Pancreas (tissue), 10 donors: Measurements from ENCODE around the gene CHID1. TPM values are rescaled to one million over a fixed set of nuclear protein-coding genes. Genes with fewer than 3 reads are reported as not detected.

ENCODE experiments used
- ATAC-seq, 4 donors: fragments of 200-7000 bp; cut with Tn5 transposase; one replicate each; pipeline versions ENCODE4 v1.8.0 to v1.9.1; 2020; ENCODE audit warnings: mild to moderate bottlenecking in 4 of 4, moderate library complexity in 4 of 4
- DNase-seq, 6 donors: peaks; one replicate each; pipeline ENCODE4 v3.0.0-alpha.2; 2020
- FAIRE-seq: peaks from 2 replicates; lab custom pipeline; 2012; peaks lifted over from hg19 to GRCh38; lab: Jason Lieb, UNC
- H3K27ac ChIP-seq, 4 donors: fragments of 200-600 bp; sonication (generic); 1 replicate in 3 of 4; 2 replicates in 1 of 4; pipeline versions ENCODE4 v1.5.0 to v1.8.0; 2020
- H3K27me3 ChIP-seq, 4 donors: fragments of 200-600 bp; one replicate each; pipeline ENCODE4 v1.8.0; 2021
- H3K36me3 ChIP-seq, 3 donors: fragments of 200-600 bp; sonication (generic) in 1 of 3; one replicate each; pipeline versions ENCODE4 v1.5.0 to v1.8.0; 2020 to 2021
- H3K4me1 ChIP-seq, 3 donors: fragments of 200-600 bp; one replicate each; pipeline ENCODE4 v1.8.0; 2021
- H3K4me3 ChIP-seq, 4 donors: fragments of 200-600 bp; sonication (generic) in 2 of 4; one replicate each; pipeline versions ENCODE4 v1.5.0 to v1.8.0; 2020 to 2021
- H3K9me3 ChIP-seq, 4 donors: fragments of 200-600 bp; one replicate each; pipeline ENCODE4 v1.8.0; 2021
- CTCF ChIP-seq, 4 donors: fragments of 200-600 bp; sonication (generic) in 3 of 4; IDR thresholded peaks; one replicate each; pipeline versions ENCODE4 v1.5.0 to v1.8.0; 2021; ENCODE audit warnings: antibody characterized with exemption in 4 of 4
- WGBS, 2 donors: extraction: QIAGEN DNeasy Blood & Tissue Kit; methylation state at CpG; one replicate each; pipeline ENCODE4 v1.1.7; 2013; 5-methylcytosine and 5-hydroxymethylcytosine counted together
- intact Hi-C, 3 donors: fragments of 100-400 bp; cut with DNase I; formaldehyde crosslinking; loops; one replicate each; pipeline versions ENCODE4 v1.11.1 to v1.14.2; 2022
- polyA plus RNA-seq, 2 donors: library from polyadenylated mRNA; stranded (reverse); fragments of 200-250 nt; gene quantifications; one replicate each; pipeline ENCODE4 v1.2.3, GENCODE V29; 2013
- total RNA-seq, 6 donors: library from RNA; stranded (reverse); fragmentation: NEBNext Ultra II Directional in 4 of 6; extraction: Animal tissue kit (Norgen Biotek cat#: 25700) in 4 of 6; gene quantifications; one replicate each; pipeline versions ENCODE4 v1.2.1 to v1.2.4, GENCODE V29; 2021 to 2023
- donor health status: healthy with polysubstance abuse.
- donor health status: DM: no; HTN: no; CAD: no; lungs with moderate emphysema.
- donor health status: DM: no; HTN: no; CAD: no.
- donor health status: control.
- donor health status: control.
- donor health status: Bipolar disorder and iron deficiency.
- donor health status: DM: yes; HTN: yes; CAD: no.
- donor health status: DM: no; HTN: no; CAD: no.
- donor health status: DM: no; HTN: no; CAD: no.
- donor health status: DM: yes; HTN: yes; CAD: no.

The CHID1 gene
- total and polyA plus RNA-seq, 8 donors = 41.7 to 86.0 (median 62.1) TPM

GRCh38 chr11:913043-913442 lies 2.4 kb upstream of the CHID1 start:
- Histone ChIP-seq H3K9me3 (no peaks in the 10 kb centered on the region), H3K4me3 (no peak overlapping the region), H3K27ac (no peak overlapping the region), H3K36me3 (no peaks in the 10 kb centered on the region), H3K4me1 (peaks cover 5 to 10% (median 7%) of the 10 kb centered on the region in 3 donors), H3K27me3 (no peaks in the 10 kb centered on the region)
- TF ChIP-seq CTCF (IDR thresholded peaks at IDR 0.05) = no peak
- no peak for FAIRE-seq
- WGBS, 2 donors = 77 to 81% methylated on average over 4 of the region's 4 CpGs
- no peak for ATAC-seq
- DNase-seq = no peak
- intact Hi-C loops = no loop called here

- H3K9me3 ChIP-seq = no peaks in the 10 kb centered on the region
- 96 to 98% methylated on average over 14 of the region's 14 CpGs for WGBS, 2 donors
- DNase-seq = peak in 2 of 6 donors; percentile 35 to 55
- H3K27ac ChIP-seq = no peak overlapping the region
- H3K4me3 ChIP-seq = no peak overlapping the region
- no peak for ATAC-seq
- no peaks in the 10 kb centered on the region for H3K36me3 ChIP-seq
- peaks cover 5 to 10% (median 7%) of the 10 kb centered on the region in 3 donors for H3K4me1 ChIP-seq
- FAIRE-seq = no peak
- TF ChIP-seq CTCF (IDR thresholded peaks at IDR 0.05) = no peak
- no peaks in the 10 kb centered on the region for H3K27me3 ChIP-seq
- intact Hi-C loops = no loop called here
Observed at GRCh38 chr11:912266-912665, 1.7 kb upstream of the CHID1 start.

- DNase-seq = no peak
- Histone ChIP-seq H3K27me3 (no peaks in the 10 kb centered on the region), H3K36me3 (no peaks in the 10 kb centered on the region), H3K27ac (peak overlapping the region in 2 of 4 donors; percentile 83 to 86), H3K9me3 (no peaks in the 10 kb centered on the region), H3K4me3 (no peak overlapping the region), H3K4me1 (peaks cover 5 to 10% (median 7%) of the 10 kb centered on the region in 3 donors)
- intact Hi-C loops = no loop called here
- no peak for FAIRE-seq
- WGBS, 2 donors = 95 to 97% methylated on average over 11 of the region's 11 CpGs
- TF ChIP-seq CTCF (IDR thresholded peaks at IDR 0.05) = no peak
- no peak for ATAC-seq
Observed at GRCh38 chr11:911890-912219, 1.2 kb upstream of the CHID1 start.

GRCh38 chr11:911031-911889 lies 650 bp upstream of the CHID1 start:
- FAIRE-seq (no peak), DNase-seq (peak in 3 of 6 donors; percentile 33 to 85 (median 37)), ATAC-seq (peak; percentile 21 to 43 (median 23))

More at GRCh38 chr11:911031-911889, 650 bp upstream of the CHID1 start:
- H3K27ac ChIP-seq = peak overlapping the region; percentile 65 to 86 (median 80)
- no peaks in the 10 kb centered on the region for H3K27me3 ChIP-seq
- no peaks in the 10 kb centered on the region for H3K36me3 ChIP-seq
- H3K4me3 ChIP-seq = peak overlapping the region; percentile 70 to 91 (median 75)
- H3K9me3 ChIP-seq = no peaks in the 10 kb centered on the region
- intact Hi-C loops = no loop called here
- no peak for TF ChIP-seq CTCF (IDR thresholded peaks at IDR 0.05)
- H3K4me1 ChIP-seq = peaks cover 7 to 12% (median 7%) of the 10 kb centered on the region in 3 donors
- 10 to 13% methylated on average over 65 to 68 of the region's 68 CpGs for WGBS, 2 donors
